Activated CD4-positive, alpha-beta T cell treated with anti-CD3 and anti-CD28 coated beads, Interleukin-2, amount 10 ng/mL, durations not matched to agents 7 days and 5 days (primary cell): ENCODE measurements around the gene DYNC2I2. TPM values are rescaled to one million over a fixed set of nuclear protein-coding genes. Genes with fewer than 3 reads are reported as not detected.
A peak's percentile ranks its signal among the peaks of the same experiment; 100 is the strongest.

Source experiments
- CTCF ChIA-PET: fragments of 350-600 bp; sonication (Branson Sonifier 250); formaldehyde crosslinking; loops from one replicate; lab custom pipeline; 2021; ENCODE audit warnings: antibody characterized with exemption; lab: Charles Lee
- POLR2A ChIA-PET: fragments of 350-600 bp; sonication (Branson Sonifier 250); formaldehyde crosslinking; loops from one replicate; lab custom pipeline; 2021; ENCODE audit warnings: antibody characterized with exemption; lab: Charles Lee
- DNase-seq: peaks from one replicate; pipeline ENCODE4 v3.0.0-alpha.2; 2020
- H3K27ac Mint-ChIP-seq: one replicate; pipeline ENCODE4 v1.8.0; 2021; ENCODE audit warnings: mild to moderate bottlenecking, moderate library complexity, mixed read lengths
- H3K27me3 Mint-ChIP-seq: one replicate; pipeline ENCODE4 v1.8.0; 2021; ENCODE audit warnings: mixed read lengths
- H3K36me3 Mint-ChIP-seq: one replicate; pipeline ENCODE4 v1.8.0; 2021; ENCODE audit warnings: low read depth, mixed read lengths
- H3K4me1 Mint-ChIP-seq: one replicate; pipeline ENCODE4 v1.8.0; 2021; ENCODE audit warnings: mixed read lengths
- H3K4me3 Mint-ChIP-seq: one replicate; pipeline ENCODE4 v1.8.0; 2021; ENCODE audit warnings: mild to moderate bottlenecking, moderate library complexity, mixed read lengths
- H3K9me3 Mint-ChIP-seq: one replicate; pipeline ENCODE4 v1.8.0; 2021; ENCODE audit warnings: mixed read lengths
- total RNA-seq, 2 experiments: library from RNA; stranded (reverse); gene quantifications; one replicate each; pipeline ENCODE4 v1.2.3, GENCODE V29; 2021

The DYNC2I2 gene
- total RNA-seq, 2 experiments from 2014 or later, result 60.6 to 68.3 TPM

GRCh38 chr9:128642675-128643245 lies 13.9 kb downstream of the DYNC2I2 start:
- Mint-ChIP-seq H3K4me3 (no peak overlapping the region), H3K36me3 (peaks cover 14% of the 10 kb centered on the region), H3K4me1 (peaks cover 6% of the 10 kb centered on the region), H3K27me3 (no peaks in the 10 kb centered on the region), H3K27ac (no peak overlapping the region), H3K9me3 (no peaks in the 10 kb centered on the region)
- DNase-seq, result no peak
- ChIA-PET POLR2A (interaction anchor here (0.6 kb wide), 1 partner anchor 748 kb away, joined by 4 read pairs; no protein-coding TSS in a partner anchor), CTCF (interaction anchor here (0.6 kb wide), 1 partner anchor 124 kb away, joined by 3 read pairs; no protein-coding TSS in a partner anchor)

- no peak overlapping the region for H3K4me3 Mint-ChIP-seq
- no peak overlapping the region for H3K27ac Mint-ChIP-seq
- H3K36me3 Mint-ChIP-seq, result peaks cover 14% of the 10 kb centered on the region
- ChIA-PET POLR2A (no interaction called here), CTCF (no interaction called here)
- no peaks in the 10 kb centered on the region for H3K9me3 Mint-ChIP-seq
- DNase-seq, result no peak
- H3K4me1 Mint-ChIP-seq, result peaks cover 6% of the 10 kb centered on the region
- no peaks in the 10 kb centered on the region for H3K27me3 Mint-ChIP-seq
Observed at GRCh38 chr9:128640603-128641002, 16.0 kb downstream of the DYNC2I2 start.

GRCh38 chr9:128638580-128638979 lies 18.1 kb downstream of the DYNC2I2 start:
- POLR2A ChIA-PET, result no interaction called here
- Mint-ChIP-seq H3K27ac (no peak overlapping the region), H3K27me3 (no peaks in the 10 kb centered on the region), H3K9me3 (no peaks in the 10 kb centered on the region), H3K4me1 (peaks cover 6% of the 10 kb centered on the region), H3K4me3 (no peak overlapping the region), H3K36me3 (peaks cover 17% of the 10 kb centered on the region)
- CTCF ChIA-PET, result interaction anchor here (0.5 to 1.4 kb wide), 9 partner anchors 10 to 768 kb away, joined by 3 to 4 read pairs (median 3); no protein-coding TSS in a partner anchor
- DNase-seq, result no peak

- ChIA-PET CTCF (interaction anchor here (1.4 kb wide), 1 partner anchor 15 kb away, joined by 4 read pairs; no protein-coding TSS in a partner anchor), POLR2A (no interaction called here)
- Mint-ChIP-seq H3K4me1 (peaks cover under 1% of the 10 kb centered on the region), H3K27me3 (no peaks in the 10 kb centered on the region), H3K4me3 (no peak overlapping the region), H3K36me3 (peaks cover 22% of the 10 kb centered on the region), H3K27ac (peak overlapping the region; percentile 9), H3K9me3 (no peaks in the 10 kb centered on the region)
- DNase-seq, result no peak
Observed at GRCh38 chr9:128637656-128638055, 19.0 kb downstream of the DYNC2I2 start.

GRCh38 chr9:128636556-128637530 lies 19.8 kb downstream of the DYNC2I2 start:
- ChIA-PET CTCF (interaction anchor here (0.6 kb wide), 1 partner anchor 56 kb away, joined by 3 read pairs; no protein-coding TSS in a partner anchor), POLR2A (no interaction called here)
- H3K4me3 Mint-ChIP-seq, result no peak overlapping the region
- H3K9me3 Mint-ChIP-seq, result no peaks in the 10 kb centered on the region
- peaks cover 27% of the 10 kb centered on the region for H3K36me3 Mint-ChIP-seq
- DNase-seq, result no peak
- no peaks in the 10 kb centered on the region for H3K4me1 Mint-ChIP-seq
- no peak overlapping the region for H3K27ac Mint-ChIP-seq
- H3K27me3 Mint-ChIP-seq, result no peaks in the 10 kb centered on the region

GRCh38 chr9:128636024-128636390 lies 20.6 kb downstream of the DYNC2I2 start:
- Mint-ChIP-seq H3K27me3 (no peaks in the 10 kb centered on the region), H3K27ac (no peak overlapping the region), H3K4me3 (no peak overlapping the region), H3K9me3 (no peaks in the 10 kb centered on the region), H3K36me3 (peaks cover 29% of the 10 kb centered on the region), H3K4me1 (no peaks in the 10 kb centered on the region)
- ChIA-PET CTCF (interaction anchor here (0.7 kb wide), 2 partner anchors 26 to 68 kb away, joined by 3 read pairs; no protein-coding TSS in a partner anchor), POLR2A (no interaction called here)
- no peak for DNase-seq

- H3K27ac Mint-ChIP-seq, result no peak overlapping the region
- H3K27me3 Mint-ChIP-seq, result no peaks in the 10 kb centered on the region
- ChIA-PET CTCF (interaction anchor here (0.7 kb wide), 2 partner anchors 26 to 69 kb away, joined by 3 read pairs; no protein-coding TSS in a partner anchor), POLR2A (no interaction called here)
- no peak overlapping the region for H3K4me3 Mint-ChIP-seq
- peaks cover 29% of the 10 kb centered on the region for H3K36me3 Mint-ChIP-seq
- no peaks in the 10 kb centered on the region for H3K4me1 Mint-ChIP-seq
- DNase-seq, result no peak
- H3K9me3 Mint-ChIP-seq, result no peaks in the 10 kb centered on the region
Observed at GRCh38 chr9:128635266-128636023, 21.2 kb downstream of the DYNC2I2 start.

GRCh38 chr9:128634651-128635262 lies 21.9 kb downstream of the DYNC2I2 start:
- ChIA-PET POLR2A (no interaction called here), CTCF (interaction anchor here (0.6 kb wide), 1 partner anchor 25 kb away, joined by 5 read pairs; no protein-coding TSS in a partner anchor)
- Mint-ChIP-seq H3K36me3 (peaks cover 27% of the 10 kb centered on the region), H3K27ac (peak overlapping the region; percentile 41), H3K4me3 (no peak overlapping the region), H3K4me1 (no peaks in the 10 kb centered on the region), H3K27me3 (no peaks in the 10 kb centered on the region), H3K9me3 (no peaks in the 10 kb centered on the region)
- DNase-seq, result no peak

- H3K27me3 Mint-ChIP-seq, result no peaks in the 10 kb centered on the region
- no peak overlapping the region for H3K27ac Mint-ChIP-seq
- H3K36me3 Mint-ChIP-seq, result peaks cover 25% of the 10 kb centered on the region
- POLR2A ChIA-PET, result no interaction called here
- H3K4me3 Mint-ChIP-seq, result no peak overlapping the region
- no peaks in the 10 kb centered on the region for H3K9me3 Mint-ChIP-seq
- CTCF ChIA-PET, result interaction anchor here (1.3 kb wide), 1 partner anchor 183 kb away, joined by 3 read pairs; no protein-coding TSS in a partner anchor
- no peaks in the 10 kb centered on the region for H3K4me1 Mint-ChIP-seq
- DNase-seq, result no peak
Observed at GRCh38 chr9:128634111-128634510, 22.5 kb downstream of the DYNC2I2 start.

- Mint-ChIP-seq H3K9me3 (no peaks in the 10 kb centered on the region), H3K27ac (peak overlapping the region; percentile 52), H3K4me3 (no peak overlapping the region), H3K27me3 (no peaks in the 10 kb centered on the region), H3K4me1 (no peaks in the 10 kb centered on the region), H3K36me3 (peaks cover 24% of the 10 kb centered on the region)
- DNase-seq, result no peak
- ChIA-PET POLR2A (no interaction called here), CTCF (interaction anchor here (1.3 kb wide), 1 partner anchor 184 kb away, joined by 3 read pairs; no protein-coding TSS in a partner anchor)
Observed at GRCh38 chr9:128633601-128634000, 23.0 kb downstream of the DYNC2I2 start.

- H3K4me1 Mint-ChIP-seq, result no peaks in the 10 kb centered on the region
- no peaks in the 10 kb centered on the region for H3K27me3 Mint-ChIP-seq
- POLR2A ChIA-PET, result no interaction called here
- no peak overlapping the region for H3K27ac Mint-ChIP-seq
- CTCF ChIA-PET, result interaction anchor here (1.3 kb wide), 1 partner anchor 185 kb away, joined by 3 read pairs; no protein-coding TSS in a partner anchor
- H3K4me3 Mint-ChIP-seq, result no peak overlapping the region
- H3K36me3 Mint-ChIP-seq, result peaks cover 22% of the 10 kb centered on the region
- no peak for DNase-seq
- H3K9me3 Mint-ChIP-seq, result no peaks in the 10 kb centered on the region
Observed at GRCh38 chr9:128633057-128633456, 23.6 kb downstream of the DYNC2I2 start.

- no peak for DNase-seq
- no peaks in the 10 kb centered on the region for H3K27me3 Mint-ChIP-seq
- no peak overlapping the region for H3K4me3 Mint-ChIP-seq
- ChIA-PET CTCF (no interaction called here), POLR2A (no interaction called here)
- H3K4me1 Mint-ChIP-seq, result no peaks in the 10 kb centered on the region
- H3K9me3 Mint-ChIP-seq, result no peaks in the 10 kb centered on the region
- H3K27ac Mint-ChIP-seq, result peak overlapping the region; percentile 61
- peaks cover 25% of the 10 kb centered on the region for H3K36me3 Mint-ChIP-seq
Observed at GRCh38 chr9:128632486-128632885, 24.2 kb downstream of the DYNC2I2 start.
